GM19351 (cell line): ENCODE measurements around the gene KCNJ5.
"Not testable (repeated sequence)": the region's sequence is repeated elsewhere in the genome, so short reads cannot be mapped to it uniquely, and the experiment has no call there.

Experiments used
- ATAC-seq: cut with Tn5 transposase; IDR thresholded peaks from one replicate; pipeline ENCODE4 v1.9.1; 2021; ENCODE audit warnings: mild to moderate bottlenecking, moderate library complexity; ENCODE audit not compliant: unreplicated experiment

Gene KCNJ5

GRCh38 chr11:128909438-128910125 lies 18.4 kb downstream of the KCNJ5 start:
- ATAC-seq: no peak

- ATAC-seq: no peak
These were observed 19.4 kb downstream of the KCNJ5 start for GRCh38 chr11:128910576-128910975.

- ATAC-seq: no peak
These were observed 20.1 kb downstream of the KCNJ5 start for GRCh38 chr11:128911239-128911638.

- ATAC-seq: no peak
These were observed 20.5 kb downstream of the KCNJ5 start for GRCh38 chr11:128911701-128912100.

GRCh38 chr11:128913806-128914205 lies 22.6 kb downstream of the KCNJ5 start:
- ATAC-seq: no peak

GRCh38 chr11:128914216-128915148 lies 23.3 kb downstream of the KCNJ5 start:
- no peak for ATAC-seq

- ATAC-seq: no peak
These were observed 24.0 kb downstream of the KCNJ5 start for GRCh38 chr11:128915149-128915521.

- no peak for ATAC-seq
These were observed 24.9 kb downstream of the KCNJ5 start for GRCh38 chr11:128916037-128916572.

- ATAC-seq: no peak
These were observed 25.5 kb downstream of the KCNJ5 start for GRCh38 chr11:128916681-128917080.

GRCh38 chr11:128917144-128917724 lies 26.1 kb downstream of the KCNJ5 start:
- ATAC-seq: peak; percentile 47

GRCh38 chr11:128919216-128919615 lies 28.1 kb downstream of the KCNJ5 start:
- ATAC-seq: no peak

GRCh38 chr11:128919635-128920034 lies 28.5 kb downstream of the KCNJ5 start:
- not testable (repeated sequence) for ATAC-seq

GRCh38 chr11:128920666-128921065 lies 29.5 kb downstream of the KCNJ5 start:
- ATAC-seq: no peak

- ATAC-seq: no peak
These were observed 30.6 kb downstream of the KCNJ5 start for GRCh38 chr11:128921793-128922192.

GRCh38 chr11:128924104-128924503 lies 32.9 kb downstream of the KCNJ5 start:
- no peak for ATAC-seq

GRCh38 chr11:128924510-128925249 lies 33.5 kb downstream of the KCNJ5 start:
- ATAC-seq: no peak

- no peak for ATAC-seq
These were observed 34.1 kb downstream of the KCNJ5 start for GRCh38 chr11:128925250-128925600.

- ATAC-seq: no peak
These were observed 34.8 kb downstream of the KCNJ5 start for GRCh38 chr11:128926000-128926399.

- ATAC-seq: no peak
These were observed 35.4 kb downstream of the KCNJ5 start for GRCh38 chr11:128926437-128927107.

- ATAC-seq: no peak
These were observed 35.9 kb downstream of the KCNJ5 start for GRCh38 chr11:128927108-128927461.
